IMR-90 (cell line): ENCODE results near the gene SEC23IP. TPM values are rescaled to one million over a fixed set of nuclear protein-coding genes. Genes with fewer than 3 reads are reported as not detected.

Experiments
- ATAC-seq: fragments of 200-7000 bp; cut with Tn5 transposase; 2 replicates; pipeline ENCODE4 v1.9.1; 2020; ENCODE audit warnings: low read depth, mild to moderate bottlenecking, moderate library complexity
- BruUV-seq: library from RNA; stranded (reverse); fragments of 400-500 nt; replicated peaks from 2 replicates; lab custom pipeline; 2021; lab: Mats Ljungman, UMichigan
- CTCF ChIA-PET: fragments of 300-600 bp; formaldehyde crosslinking; extraction: SDS; loops from one replicate; lab custom pipeline; 2021; ENCODE audit warnings: antibody characterized with exemption; lab: Yijun Ruan, JAX
- POLR2A ChIA-PET: fragments of 300-600 bp; sonication (Branson Sonifier 250); formaldehyde crosslinking; loops from one replicate; lab custom pipeline; 2022; ENCODE audit warnings: antibody characterized with exemption; ENCODE audit not compliant: unreplicated experiment; lab: Charles Lee
- DNase-seq: peaks from one replicate; pipeline ENCODE4 v3.0.0; 2013
- H2AFZ ChIP-seq: replicated peaks from 2 replicates; pipeline ENCODE3; 2013; ENCODE audit warnings: low read length, mild to moderate bottlenecking; ENCODE audit not compliant: poor library complexity
- H2AK5ac ChIP-seq: 2 replicates; pipeline ENCODE4 v1.6.1; 2013; ENCODE audit warnings: low read depth, low read length, inconsistent platforms
- H2AK9ac ChIP-seq: replicated peaks from 2 replicates; pipeline ENCODE3; 2013; ENCODE audit warnings: mild to moderate bottlenecking, low read depth, low read length, moderate library complexity; ENCODE audit not compliant: poor library complexity
- H2BK120ac ChIP-seq: 2 replicates; pipeline ENCODE4 v1.6.1; 2013; ENCODE audit warnings: low read depth, low read length, inconsistent platforms
- H2BK15ac ChIP-seq: 3 replicates; pipeline ENCODE4 v1.6.1; 2013; ENCODE audit warnings: low read depth, low read length, inconsistent platforms
- H2BK20ac ChIP-seq: 2 replicates; pipeline ENCODE4 v1.6.1; 2013; ENCODE audit warnings: low read depth, mild to moderate bottlenecking, inconsistent platforms, low read length, moderate library complexity
- H2BK5ac ChIP-seq: 2 replicates; pipeline ENCODE4 v1.6.1; 2013; ENCODE audit warnings: mild to moderate bottlenecking, low read depth, low read length, inconsistent platforms; ENCODE audit not compliant: poor library complexity, severe bottlenecking
- H3K14ac ChIP-seq: replicated peaks from 2 replicates; pipeline ENCODE4 v1.6.1; 2013; ENCODE audit warnings: low read depth, low read length, inconsistent platforms
- H3K18ac ChIP-seq: 2 replicates; pipeline ENCODE4 v1.6.1; 2013; ENCODE audit warnings: low read depth, low read length, control low read depth
- H3K23ac ChIP-seq: 2 replicates; pipeline ENCODE4 v1.6.1; 2013; ENCODE audit warnings: low read depth, low read length, inconsistent platforms
- H3K27ac ChIP-seq: 2 replicates; pipeline ENCODE4 v1.5.1; 2013; ENCODE audit warnings: mild to moderate bottlenecking, control low read depth, low read length; ENCODE audit not compliant: insufficient read depth
- H3K27me3 ChIP-seq: 2 replicates; pipeline ENCODE4 v1.6.1; 2013; ENCODE audit warnings: low read length; ENCODE audit not compliant: control insufficient read depth, insufficient read depth
- H3K36me3 ChIP-seq: 2 replicates; pipeline ENCODE4 v1.6.1; 2013; ENCODE audit warnings: low read length, mixed read lengths; ENCODE audit not compliant: control insufficient read depth, insufficient read depth
- H3K4ac ChIP-seq: 2 replicates; pipeline ENCODE4 v1.6.1; 2013; ENCODE audit warnings: low read depth, low read length, inconsistent platforms
- H3K4me1 ChIP-seq: 2 replicates; pipeline ENCODE4 v1.6.1; 2013; ENCODE audit warnings: low read length, mixed read lengths; ENCODE audit not compliant: control insufficient read depth, insufficient read depth
- H3K4me2 ChIP-seq: 2 replicates; pipeline ENCODE4 v1.6.1; 2013; ENCODE audit warnings: low read depth, mild to moderate bottlenecking, control low read depth, low read length, moderate library complexity
- H3K4me3 ChIP-seq: 2 replicates; pipeline ENCODE4 v1.5.1; 2013; ENCODE audit warnings: low read depth, mild to moderate bottlenecking, control low read depth, low read length, moderate library complexity; ENCODE audit not compliant: insufficient read depth
- H3K56ac ChIP-seq: 2 replicates; pipeline ENCODE4 v1.6.1; 2013; ENCODE audit warnings: low read length, inconsistent platforms; ENCODE audit not compliant: insufficient read depth; ENCODE audit errors: extremely low read depth
- H3K79me1 ChIP-seq, 2 experiments: 2 replicates each; pipeline ENCODE4 v1.6.1; 2013; ENCODE audit warnings: low read length in 2 of 2, inconsistent platforms in 1 of 2, low read depth in 1 of 2
- H3K9ac ChIP-seq: 2 replicates; pipeline ENCODE4 v1.6.1; 2013; ENCODE audit warnings: low read depth, low read length, control low read depth
- H3K9me1 ChIP-seq: 2 replicates; pipeline ENCODE4 v1.6.1; 2013; ENCODE audit warnings: low read length, inconsistent platforms; ENCODE audit not compliant: insufficient read depth
- H3K9me3 ChIP-seq: 2 replicates; pipeline ENCODE4 v1.6.1; 2013; ENCODE audit warnings: low read length; ENCODE audit not compliant: control insufficient read depth, insufficient read depth
- H4K20me1 ChIP-seq: 2 replicates; pipeline ENCODE4 v1.6.1; 2013; ENCODE audit warnings: low read length, inconsistent platforms; ENCODE audit not compliant: insufficient read depth
- H4K5ac ChIP-seq: 2 replicates; pipeline ENCODE4 v1.6.1; 2013; ENCODE audit warnings: mild to moderate bottlenecking, low read depth, low read length, control low read depth
- H4K8ac ChIP-seq, 2 experiments: 2 replicates each; pipeline ENCODE4 v1.6.1; 2013; ENCODE audit warnings: low read depth in 2 of 2, low read length in 2 of 2, control low read depth in 1 of 2, inconsistent platforms in 1 of 2
- H4K91ac ChIP-seq: 2 replicates; pipeline ENCODE4 v1.6.1; 2013; ENCODE audit warnings: low read depth, low read length, inconsistent platforms; ENCODE audit not compliant: insufficient read depth
- BHLHE40 ChIP-seq: fragments of 150-350 bp; IDR thresholded peaks from 2 replicates; pipeline ENCODE4 v1.6.1; 2016; ENCODE audit warnings: mild to moderate bottlenecking, low read depth, low read length
- CEBPB ChIP-seq: IDR thresholded peaks from 2 replicates; pipeline ENCODE4 v1.6.1; 2012; ENCODE audit warnings: low read depth, low read length, improper control_type of control experiment
- MAFK ChIP-seq: IDR thresholded peaks from 2 replicates; pipeline ENCODE4 v1.6.1; 2012; ENCODE audit warnings: low read depth, low read length, improper control_type of control experiment
- MAZ ChIP-seq: IDR thresholded peaks from 2 replicates; pipeline ENCODE4 v1.6.1; 2012; ENCODE audit warnings: low read depth, mild to moderate bottlenecking, low read length, improper control_type of control experiment, moderate library complexity, borderline replicate concordance
- MXI1 ChIP-seq: IDR thresholded peaks from 2 replicates; pipeline ENCODE4 v1.6.1; 2012; ENCODE audit warnings: low read depth, mild to moderate bottlenecking, low read length, moderate library complexity, borderline replicate concordance
- NFE2L2 ChIP-seq: fragments of 150-350 bp; IDR thresholded peaks from 2 replicates; pipeline ENCODE4 v1.6.1; 2016; ENCODE audit warnings: low read depth, mild to moderate bottlenecking, low read length
- RAD21 ChIP-seq: IDR thresholded peaks from 2 replicates; pipeline ENCODE4 v1.6.1; 2012; ENCODE audit warnings: low read length, improper control_type of control experiment
- RCOR1 ChIP-seq: IDR thresholded peaks from 2 replicates; pipeline ENCODE4 v1.6.1; 2012; ENCODE audit warnings: mild to moderate bottlenecking, low read length, improper control_type of control experiment; ENCODE audit not compliant: insufficient replicate concordance
- RFX5 ChIP-seq: IDR thresholded peaks from 2 replicates; pipeline ENCODE4 v1.8.0; 2012; ENCODE audit warnings: low read depth, mild to moderate bottlenecking, low read length, moderate library complexity
- WGBS, 2 experiments: methylation state at CpG; one replicate each; pipeline versions ENCODE4 v1.1.5 to v1.1.7; 2013; ENCODE audit warnings: missing lambda C conversion rate in 2 of 2; ENCODE audit not compliant: insufficient read length in 1 of 2; ENCODE audit errors: extremely low coverage in 2 of 2; 5-methylcytosine and 5-hydroxymethylcytosine counted together
- dilution Hi-C: fragments of 300-500 bp; cut with HindIII; formaldehyde crosslinking; loops from one replicate; pipeline ENCODE4 v1.14.3; 2018; ENCODE audit warnings: low sequenced_read_pairs; ENCODE audit not compliant: unreplicated experiment
- in situ Hi-C: fragments of 300-500 bp; cut with MboI; formaldehyde crosslinking; loops from 3 replicates; pipeline ENCODE4 v1.14.3; 2019; ENCODE audit warnings: low sequenced_read_pairs, inconsistent platforms, mixed read lengths
- intact Hi-C: fragments of 100-400 bp; cut with micrococcal nuclease; formaldehyde crosslinking; loops from 2 replicates; pipeline ENCODE4 v1.10.0; 2022
- polyA plus RNA-seq, 3 experiments: library from polyadenylated mRNA; depleted of rRNA; stranded (reverse); fragments of >200 nt; gene quantifications; 2 replicates each; pipeline ENCODE4 v1.2.3, GENCODE V29; 2012; ENCODE audit warnings: low replicate concordance in 1 of 3
- total RNA-seq: library from RNA; depleted of rRNA; stranded (reverse); fragments of >200 nt; gene quantifications from 2 replicates; pipeline ENCODE4 v1.2.3, GENCODE V29; 2012
- TF ChIP-seq, protein P1 (sequence below): conservative IDR thresholded peaks from 2 replicates; pipeline ENCODE4 v1.5.1; 2012; ENCODE audit warnings: mild to moderate bottlenecking, low read depth, low read length, improper control_type of control experiment
- TF ChIP-seq, protein P2 (sequence below): fragments of 150-350 bp; IDR thresholded peaks from 2 replicates; pipeline ENCODE4 v1.6.1; 2016; ENCODE audit warnings: low read depth, mild to moderate bottlenecking, low read length, moderate library complexity, borderline replicate concordance

The SEC23IP gene
- total and polyA plus RNA-seq, 2 of the 4 experiments (the other 2 are of a cell fraction): 37.4 to 39.8 TPM

DNA sequence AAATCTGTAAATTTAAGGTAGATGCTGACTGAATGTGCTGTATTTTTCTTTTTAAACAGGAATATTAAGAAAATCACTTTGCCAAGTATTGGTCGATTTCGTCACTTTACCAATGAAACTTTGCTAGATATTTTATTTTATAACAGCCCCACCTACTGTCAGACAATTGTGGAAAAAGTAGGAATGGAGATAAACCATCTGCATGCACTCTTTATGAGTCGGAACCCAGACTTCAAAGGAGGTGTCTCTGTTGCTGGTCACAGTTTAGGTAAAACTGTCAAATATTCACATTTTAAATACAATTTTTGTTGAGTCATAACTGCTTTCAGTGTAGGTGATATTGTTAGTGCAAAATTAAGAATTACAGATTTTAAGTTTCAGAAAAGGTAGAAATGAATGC is 25.2 kb downstream of the SEC23IP start:
- no peaks in the 10 kb centered on the region for H4K20me1 ChIP-seq
- dilution Hi-C loops: no loop called here
- no peak overlapping the region for H4K91ac ChIP-seq
- H3K4me2 ChIP-seq: no peak overlapping the region
- no peaks in the 10 kb centered on the region for H3K9me3 ChIP-seq
- no peak overlapping the region for H4K5ac ChIP-seq
- H2BK15ac ChIP-seq: no peak overlapping the region
- H3K56ac ChIP-seq: no peak overlapping the region
- WGBS, 2 experiments: no CpG with 5 or more reads among the region's 3 CpGs
- no peak overlapping the region for H2AK5ac ChIP-seq
- peaks cover 3% of the 10 kb centered on the region; the same call in 1 of the 2 replicates for H3K9me1 ChIP-seq
- no peak overlapping the region for H3K4me3 ChIP-seq
- H3K36me3 ChIP-seq: peaks cover 42% of the 10 kb centered on the region
- H3K27ac ChIP-seq: no peak overlapping the region
- intact Hi-C loops: no loop called here
- BruUV-seq: no TSS peak
- DNase-seq (peak; percentile 23), ATAC-seq (0 out of 2 replicates have a peak, but pooled peaks have one; percentile 37)
- no peak overlapping the region for H2AFZ ChIP-seq
- in situ Hi-C loops: no loop called here
- H2BK20ac ChIP-seq: no peak overlapping the region
- peaks cover 8 to 12% of the 10 kb centered on the region in 2 experiments for H3K79me1 ChIP-seq
- H2AK9ac ChIP-seq: no peak overlapping the region
- no peak overlapping the region for H2BK5ac ChIP-seq
- H2BK120ac ChIP-seq: no peak overlapping the region
- H3K18ac ChIP-seq: no peak overlapping the region
- POLR2A ChIA-PET: no interaction called here
- no peaks in the 10 kb centered on the region for H3K27me3 ChIP-seq
- no peak overlapping the region for H3K14ac ChIP-seq
- no peak overlapping the region for H3K9ac ChIP-seq
- no peak overlapping the region for H3K23ac ChIP-seq
- H4K8ac ChIP-seq: no peak overlapping the region
- no peak overlapping the region for H3K4ac ChIP-seq
- TF ChIP-seq, protein P1, sequence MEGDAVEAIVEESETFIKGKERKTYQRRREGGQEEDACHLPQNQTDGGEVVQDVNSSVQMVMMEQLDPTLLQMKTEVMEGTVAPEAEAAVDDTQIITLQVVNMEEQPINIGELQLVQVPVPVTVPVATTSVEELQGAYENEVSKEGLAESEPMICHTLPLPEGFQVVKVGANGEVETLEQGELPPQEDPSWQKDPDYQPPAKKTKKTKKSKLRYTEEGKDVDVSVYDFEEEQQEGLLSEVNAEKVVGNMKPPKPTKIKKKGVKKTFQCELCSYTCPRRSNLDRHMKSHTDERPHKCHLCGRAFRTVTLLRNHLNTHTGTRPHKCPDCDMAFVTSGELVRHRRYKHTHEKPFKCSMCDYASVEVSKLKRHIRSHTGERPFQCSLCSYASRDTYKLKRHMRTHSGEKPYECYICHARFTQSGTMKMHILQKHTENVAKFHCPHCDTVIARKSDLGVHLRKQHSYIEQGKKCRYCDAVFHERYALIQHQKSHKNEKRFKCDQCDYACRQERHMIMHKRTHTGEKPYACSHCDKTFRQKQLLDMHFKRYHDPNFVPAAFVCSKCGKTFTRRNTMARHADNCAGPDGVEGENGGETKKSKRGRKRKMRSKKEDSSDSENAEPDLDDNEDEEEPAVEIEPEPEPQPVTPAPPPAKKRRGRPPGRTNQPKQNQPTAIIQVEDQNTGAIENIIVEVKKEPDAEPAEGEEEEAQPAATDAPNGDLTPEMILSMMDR: peak; percentile 28; the same call in 1 of the 2 replicates
- TF ChIP-seq MXI1: no peak
- TF ChIP-seq RFX5: no peak
- TF ChIP-seq BHLHE40: no peak
- no peak for TF ChIP-seq NFE2L2
- TF ChIP-seq MAZ: no peak
- TF ChIP-seq CEBPB: peak; percentile 39; the same call in 1 of the 2 replicates
- no peak for TF ChIP-seq MAFK
- TF ChIP-seq RCOR1: no peak
- TF ChIP-seq, protein P2, sequence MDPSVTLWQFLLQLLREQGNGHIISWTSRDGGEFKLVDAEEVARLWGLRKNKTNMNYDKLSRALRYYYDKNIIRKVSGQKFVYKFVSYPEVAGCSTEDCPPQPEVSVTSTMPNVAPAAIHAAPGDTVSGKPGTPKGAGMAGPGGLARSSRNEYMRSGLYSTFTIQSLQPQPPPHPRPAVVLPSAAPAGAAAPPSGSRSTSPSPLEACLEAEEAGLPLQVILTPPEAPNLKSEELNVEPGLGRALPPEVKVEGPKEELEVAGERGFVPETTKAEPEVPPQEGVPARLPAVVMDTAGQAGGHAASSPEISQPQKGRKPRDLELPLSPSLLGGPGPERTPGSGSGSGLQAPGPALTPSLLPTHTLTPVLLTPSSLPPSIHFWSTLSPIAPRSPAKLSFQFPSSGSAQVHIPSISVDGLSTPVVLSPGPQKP: no peak
- TF ChIP-seq RAD21: peak; percentile 2; the same call in 1 of the 2 replicates
- peaks cover 2% of the 10 kb centered on the region for H3K4me1 ChIP-seq
- CTCF ChIA-PET: interaction anchor here (1.1 kb wide), 1 partner anchor 11 kb away, joined by 5 read pairs; no protein-coding TSS in a partner anchor
